DMS53 (cell line): ENCODE results near the gene GATC.

Source experiments
- DNase-seq: peaks from one replicate; lab custom pipeline; 2025; lab: John Stamatoyannopoulos, UW

The GATC gene

GRCh38 chr12:120497524-120498150, 51.4 kb downstream of the GATC start:
- DNase-seq, result no peak

GRCh38 chr12:120498870-120499515, 52.7 kb downstream of the GATC start:
- DNase-seq, result no peak

DNA sequence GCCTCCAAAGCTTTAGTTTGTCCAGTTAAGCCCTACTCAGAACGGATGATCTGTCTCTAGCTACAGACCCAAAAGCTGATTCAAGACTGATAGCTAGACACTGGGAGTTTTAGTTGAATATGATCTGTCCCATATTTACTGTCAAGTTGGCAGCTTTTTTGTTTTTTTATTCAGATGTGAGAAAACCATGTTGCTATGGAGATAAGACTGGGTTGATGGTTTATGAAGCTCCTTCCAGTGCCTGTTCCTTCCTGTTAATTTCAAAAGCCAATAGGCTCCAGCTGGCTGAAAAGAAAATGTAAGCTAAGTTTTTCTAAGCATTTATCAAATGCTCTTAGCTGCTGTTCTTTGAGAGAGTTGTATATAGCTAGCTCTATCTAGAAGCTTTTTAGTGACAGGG, 54.3 kb downstream of the GATC start:
- peak; percentile 23 for DNase-seq

DNA sequence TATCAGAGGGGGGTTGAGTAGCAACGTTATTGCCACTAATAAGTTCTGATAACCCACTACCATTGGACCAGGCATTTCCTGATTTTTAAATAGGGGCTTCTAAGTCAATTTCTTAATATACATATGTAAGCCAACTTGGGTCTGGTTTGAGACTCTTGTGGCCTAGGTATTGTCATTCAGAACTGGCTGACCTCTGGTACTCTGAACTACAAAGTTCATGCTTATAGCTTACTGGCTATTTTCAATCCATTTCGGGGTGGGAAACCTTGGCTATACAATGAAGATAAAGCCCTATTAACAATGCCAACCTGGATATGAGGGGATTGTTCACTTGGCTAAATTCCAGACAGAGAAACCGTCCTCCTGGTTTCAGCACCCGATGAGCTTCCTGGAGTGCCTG, 58.3 kb downstream of the GATC start:
- no peak for DNase-seq

- DNase-seq, result no peak
Observed at GRCh38 chr12:120508537-120508936, 62.3 kb downstream of the GATC start.
